HFFc6 (cell line): Measurements from ENCODE around the gene ATP11A. TPM values are rescaled to one million over a fixed set of nuclear protein-coding genes. Genes with fewer than 3 reads are reported as not detected.

Source experiments
- DNase-seq: peaks from one replicate; pipeline ENCODE4 v3.0.0-alpha.2; 2018
- H3K27ac Mint-ChIP-seq: 2 replicates; pipeline ENCODE4 v1.8.0; 2020; ENCODE audit warnings: mild to moderate bottlenecking, mixed read lengths
- H3K27me3 Mint-ChIP-seq: 2 replicates; pipeline ENCODE4 v1.8.0; 2021; ENCODE audit warnings: mild to moderate bottlenecking, moderate library complexity, mixed read lengths; ENCODE audit not compliant: insufficient read depth
- H3K36me3 Mint-ChIP-seq: 2 replicates; pipeline ENCODE4 v1.8.0; 2021; ENCODE audit warnings: low read depth, mixed read lengths
- H3K4me1 Mint-ChIP-seq: 2 replicates; pipeline ENCODE4 v1.8.0; 2020; ENCODE audit warnings: low read depth, mixed read lengths
- H3K4me3 Mint-ChIP-seq: 2 replicates; pipeline ENCODE4 v1.8.0; 2020; ENCODE audit warnings: mild to moderate bottlenecking, moderate library complexity, mixed read lengths
- H3K9me3 Mint-ChIP-seq: 2 replicates; pipeline ENCODE4 v1.8.0; 2020; ENCODE audit warnings: mild to moderate bottlenecking, mixed read lengths
- total RNA-seq, 6 experiments: library from RNA; stranded (reverse); fragmentation: NEBNext Ultra II Directional; extraction: Animal tissue kit (Norgen Biotek cat#: 25700); gene quantifications; 2 replicates in 1 of 6; 3 replicates in 5 of 6; pipeline ENCODE4 v1.2.3, GENCODE V29; 2021
- TF ChIP-seq, protein P1 (sequence below): fragments of 200-600 bp; sonication (generic); IDR thresholded peaks from 2 replicates; pipeline ENCODE4 v1.5.0; 2021; ENCODE audit warnings: antibody characterized with exemption, mild to moderate bottlenecking

The ATP11A gene
- total RNA-seq, 6 experiments from 2014 or later = 4.3 to 29.9 (median 6.5) TPM

DNA sequence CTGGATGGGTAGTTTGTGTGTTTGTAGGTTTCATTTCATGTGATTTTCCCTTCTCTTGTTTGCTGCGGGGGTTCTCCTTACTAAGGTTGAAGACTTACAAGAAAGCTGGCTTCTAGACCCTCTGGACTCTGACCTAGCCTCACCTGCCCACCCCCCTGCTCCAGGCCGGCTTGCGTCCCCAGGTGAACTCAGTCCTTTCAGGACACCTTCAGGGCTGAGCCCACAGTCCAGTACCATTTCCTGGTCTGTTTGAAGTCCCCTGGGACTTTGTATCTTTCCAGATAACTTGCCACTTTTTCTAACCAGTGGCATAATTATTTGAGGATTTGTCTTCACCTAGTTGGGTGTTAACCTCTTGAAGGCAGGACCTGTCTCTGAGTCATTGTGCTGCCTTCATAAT is 227.9 kb downstream of the ATP11A start:
- H3K9me3 Mint-ChIP-seq = no peaks in the 10 kb centered on the region
- TF ChIP-seq, protein P1, sequence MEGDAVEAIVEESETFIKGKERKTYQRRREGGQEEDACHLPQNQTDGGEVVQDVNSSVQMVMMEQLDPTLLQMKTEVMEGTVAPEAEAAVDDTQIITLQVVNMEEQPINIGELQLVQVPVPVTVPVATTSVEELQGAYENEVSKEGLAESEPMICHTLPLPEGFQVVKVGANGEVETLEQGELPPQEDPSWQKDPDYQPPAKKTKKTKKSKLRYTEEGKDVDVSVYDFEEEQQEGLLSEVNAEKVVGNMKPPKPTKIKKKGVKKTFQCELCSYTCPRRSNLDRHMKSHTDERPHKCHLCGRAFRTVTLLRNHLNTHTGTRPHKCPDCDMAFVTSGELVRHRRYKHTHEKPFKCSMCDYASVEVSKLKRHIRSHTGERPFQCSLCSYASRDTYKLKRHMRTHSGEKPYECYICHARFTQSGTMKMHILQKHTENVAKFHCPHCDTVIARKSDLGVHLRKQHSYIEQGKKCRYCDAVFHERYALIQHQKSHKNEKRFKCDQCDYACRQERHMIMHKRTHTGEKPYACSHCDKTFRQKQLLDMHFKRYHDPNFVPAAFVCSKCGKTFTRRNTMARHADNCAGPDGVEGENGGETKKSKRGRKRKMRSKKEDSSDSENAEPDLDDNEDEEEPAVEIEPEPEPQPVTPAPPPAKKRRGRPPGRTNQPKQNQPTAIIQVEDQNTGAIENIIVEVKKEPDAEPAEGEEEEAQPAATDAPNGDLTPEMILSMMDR = no peak
- H3K27ac Mint-ChIP-seq = no peak overlapping the region
- no peaks in the 10 kb centered on the region for H3K36me3 Mint-ChIP-seq
- no peak for DNase-seq
- H3K4me1 Mint-ChIP-seq = no peaks in the 10 kb centered on the region
- peaks cover 30% of the 10 kb centered on the region for H3K27me3 Mint-ChIP-seq
- H3K4me3 Mint-ChIP-seq = no peak overlapping the region

DNA sequence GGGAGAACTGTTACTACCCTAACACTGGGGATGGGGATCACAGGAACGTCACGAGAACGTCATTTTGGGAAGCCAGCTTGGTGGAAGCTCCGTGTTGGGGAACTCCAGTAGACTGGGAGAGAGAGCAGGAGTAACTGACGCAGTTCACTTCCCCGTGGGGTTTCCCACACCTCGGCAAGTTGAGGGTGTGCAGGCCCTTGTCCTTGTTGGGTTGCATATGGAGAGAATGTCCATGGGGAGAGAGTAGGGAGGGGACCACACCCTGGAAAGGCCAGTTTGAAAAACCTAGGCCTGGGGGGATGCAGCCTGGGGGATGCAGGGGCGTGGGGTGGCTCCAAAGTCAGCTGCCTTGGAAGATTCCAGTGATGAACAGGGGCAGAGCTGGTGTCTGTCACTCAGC is 228.4 kb downstream of the ATP11A start:
- TF ChIP-seq, protein P1 = no peak
- Mint-ChIP-seq H3K9me3 (no peaks in the 10 kb centered on the region), H3K4me3 (no peak overlapping the region), H3K27ac (no peak overlapping the region), H3K27me3 (peaks cover 30% of the 10 kb centered on the region), H3K4me1 (no peaks in the 10 kb centered on the region), H3K36me3 (no peaks in the 10 kb centered on the region)
- no peak for DNase-seq

DNA sequence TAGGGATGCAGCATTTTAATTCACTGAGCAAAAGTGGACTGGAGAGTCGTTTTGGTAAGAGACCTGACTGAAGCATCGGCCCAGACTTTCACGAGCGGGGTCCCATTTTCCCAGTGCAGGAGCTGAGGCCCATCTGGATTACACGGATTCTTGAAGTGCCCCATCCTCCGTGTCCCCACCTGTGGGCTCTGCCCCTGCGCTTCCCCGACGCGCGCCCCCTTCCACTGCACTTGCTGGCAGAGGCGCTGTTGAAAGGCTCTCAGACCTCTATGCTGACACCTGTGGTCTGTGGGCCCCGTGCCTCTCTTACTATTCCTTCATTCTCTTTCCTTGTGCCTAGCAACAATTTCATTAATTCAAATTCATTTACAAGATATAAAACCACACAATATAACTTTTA is 228.9 kb downstream of the ATP11A start:
- Mint-ChIP-seq H3K27me3 (peaks cover 32% of the 10 kb centered on the region), H3K9me3 (no peaks in the 10 kb centered on the region), H3K4me1 (no peaks in the 10 kb centered on the region), H3K4me3 (no peak overlapping the region), H3K36me3 (no peaks in the 10 kb centered on the region), H3K27ac (no peak overlapping the region)
- TF ChIP-seq, protein P1 = no peak
- DNase-seq = no peak

DNA sequence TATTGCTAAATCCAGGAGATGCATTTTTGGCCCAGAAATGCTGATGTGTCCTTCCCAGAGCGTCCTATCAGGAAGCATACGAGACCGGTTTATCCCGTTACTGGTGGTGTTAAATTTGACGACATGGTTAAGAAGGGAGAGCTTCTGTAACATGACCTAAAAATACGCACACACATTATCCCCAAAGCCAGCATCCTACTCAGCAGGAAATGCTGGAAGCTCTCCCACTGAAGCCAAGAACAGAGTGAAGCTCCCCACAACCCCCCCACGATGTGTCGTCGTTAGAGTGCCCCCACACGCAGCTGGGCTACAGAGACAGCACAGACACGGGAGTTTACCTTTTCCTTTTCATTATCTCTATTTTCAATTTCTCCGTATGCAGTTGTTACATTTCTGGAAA is 234.1 kb downstream of the ATP11A start:
- no peak for DNase-seq
- Mint-ChIP-seq H3K36me3 (no peaks in the 10 kb centered on the region; the same call in 1 of the 2 replicates), H3K27ac (no peak overlapping the region), H3K27me3 (peaks cover 40% of the 10 kb centered on the region), H3K4me3 (no peak overlapping the region), H3K9me3 (0 out of 2 replicates have a peak, but pooled peaks cover 6% of the 10 kb centered on the region), H3K4me1 (peaks cover 1% of the 10 kb centered on the region)
- TF ChIP-seq, protein P1 = no peak

DNA sequence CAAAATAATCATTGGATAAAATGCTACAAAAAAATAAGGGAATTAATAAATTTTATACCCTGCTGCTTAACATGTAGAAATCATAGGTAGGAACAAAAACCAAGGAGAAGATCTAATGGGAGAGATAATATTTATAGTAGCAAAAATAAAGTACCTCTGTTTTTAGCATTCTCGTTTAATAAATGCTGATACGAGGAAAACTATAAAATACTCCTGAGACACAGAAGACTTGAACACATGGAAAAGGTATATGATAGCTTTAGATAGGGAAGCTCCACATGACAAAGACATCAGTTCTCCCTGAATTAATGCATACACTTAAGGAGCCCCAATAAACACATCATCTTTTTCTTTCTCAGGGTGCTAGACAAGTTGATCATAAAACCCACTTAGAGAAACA is 234.5 kb downstream of the ATP11A start:
- Mint-ChIP-seq H3K4me3 (no peak overlapping the region), H3K9me3 (0 out of 2 replicates have a peak, but pooled peaks cover 6% of the 10 kb centered on the region), H3K27ac (no peak overlapping the region), H3K27me3 (peaks cover 44% of the 10 kb centered on the region), H3K36me3 (no peaks in the 10 kb centered on the region; the same call in 1 of the 2 replicates), H3K4me1 (peaks cover 5% of the 10 kb centered on the region)
- TF ChIP-seq, protein P1 = no peak
- DNase-seq = no peak

DNA sequence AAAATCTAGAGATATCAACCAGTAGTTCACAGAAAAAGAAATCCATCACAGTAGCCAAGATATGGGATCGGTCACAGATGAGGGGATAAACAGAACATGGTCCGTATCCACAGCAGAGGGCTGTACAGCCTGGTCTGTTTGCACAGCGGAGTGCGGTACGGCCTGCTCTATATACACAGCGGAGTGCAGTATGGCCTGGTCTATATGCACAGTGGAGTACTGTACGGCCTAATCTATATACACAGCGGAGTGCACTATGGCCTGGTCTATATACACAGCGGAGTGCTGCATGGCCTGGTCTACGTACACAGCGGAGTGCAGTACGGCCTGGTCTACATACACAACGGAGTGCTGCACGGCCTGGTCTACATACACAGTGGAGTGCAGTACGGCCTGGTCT is 236.2 kb downstream of the ATP11A start:
- H3K4me3 Mint-ChIP-seq = no peak overlapping the region
- 0 out of 2 replicates have a peak, but pooled peaks cover 6% of the 10 kb centered on the region for H3K9me3 Mint-ChIP-seq
- TF ChIP-seq, protein P1 = no peak
- no peak overlapping the region for H3K27ac Mint-ChIP-seq
- H3K4me1 Mint-ChIP-seq = peaks cover 8% of the 10 kb centered on the region
- DNase-seq = no peak
- H3K36me3 Mint-ChIP-seq = no peaks in the 10 kb centered on the region; the same call in 1 of the 2 replicates
- peaks cover 51% of the 10 kb centered on the region for H3K27me3 Mint-ChIP-seq
